ENCODE measurements around the gene ENTPD8. TPM values are rescaled to one million over a fixed set of nuclear protein-coding genes. Genes with fewer than 3 reads are reported as not detected.
A peak's percentile ranks its signal among the peaks of the same experiment; 100 is the strongest.

Gene ENTPD8
- total and polyA plus RNA-seq, 4 donors, result 0.08 to 0.45 (median 0.21) TPM

DNA sequence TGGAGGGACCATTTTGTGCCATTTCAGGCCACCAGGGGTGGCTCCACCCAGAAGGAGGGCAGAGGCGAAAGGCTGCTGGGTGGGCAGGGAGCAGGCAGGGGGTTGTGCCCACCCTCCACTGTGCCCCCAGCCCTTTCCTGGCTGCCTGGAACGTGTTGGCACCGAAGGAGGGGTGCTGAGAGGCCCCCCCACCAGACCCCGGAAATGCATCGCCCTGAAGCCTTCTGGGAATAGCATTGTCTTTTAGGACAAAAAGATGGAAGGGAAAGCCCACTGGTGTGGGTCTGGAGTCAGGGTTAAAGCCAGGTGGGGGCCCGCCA is 12.9 kb downstream of the ENTPD8 start:
- H3K27me3 ChIP-seq (ENCODE audit: control insufficient read depth in 3 of 3, insufficient read depth in 3 of 3, low read length in 2 of 3), result no peaks in the 10 kb centered on the region
- H3K4me1 ChIP-seq (ENCODE audit: control insufficient read depth in 5 of 5, insufficient read depth in 5 of 5, low read length in 5 of 5), result peaks cover 0 to 4% (median 0%) of the 10 kb centered on the region in 5 donors
- TF ChIP-seq, protein P1, sequence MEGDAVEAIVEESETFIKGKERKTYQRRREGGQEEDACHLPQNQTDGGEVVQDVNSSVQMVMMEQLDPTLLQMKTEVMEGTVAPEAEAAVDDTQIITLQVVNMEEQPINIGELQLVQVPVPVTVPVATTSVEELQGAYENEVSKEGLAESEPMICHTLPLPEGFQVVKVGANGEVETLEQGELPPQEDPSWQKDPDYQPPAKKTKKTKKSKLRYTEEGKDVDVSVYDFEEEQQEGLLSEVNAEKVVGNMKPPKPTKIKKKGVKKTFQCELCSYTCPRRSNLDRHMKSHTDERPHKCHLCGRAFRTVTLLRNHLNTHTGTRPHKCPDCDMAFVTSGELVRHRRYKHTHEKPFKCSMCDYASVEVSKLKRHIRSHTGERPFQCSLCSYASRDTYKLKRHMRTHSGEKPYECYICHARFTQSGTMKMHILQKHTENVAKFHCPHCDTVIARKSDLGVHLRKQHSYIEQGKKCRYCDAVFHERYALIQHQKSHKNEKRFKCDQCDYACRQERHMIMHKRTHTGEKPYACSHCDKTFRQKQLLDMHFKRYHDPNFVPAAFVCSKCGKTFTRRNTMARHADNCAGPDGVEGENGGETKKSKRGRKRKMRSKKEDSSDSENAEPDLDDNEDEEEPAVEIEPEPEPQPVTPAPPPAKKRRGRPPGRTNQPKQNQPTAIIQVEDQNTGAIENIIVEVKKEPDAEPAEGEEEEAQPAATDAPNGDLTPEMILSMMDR (IDR thresholded peaks at IDR 0.05; ENCODE audit: control extremely low read depth, extremely low read depth), result no peak
- no peaks in the 10 kb centered on the region for H3K36me3 ChIP-seq (ENCODE audit: control insufficient read depth in 4 of 4, insufficient read depth in 4 of 4, low read length in 4 of 4)
- H3K9ac ChIP-seq (ENCODE audit: insufficient read depth in 1 of 2, low read length in 2 of 2), result no peak overlapping the region
- no peaks in the 10 kb centered on the region for H3K9me3 ChIP-seq (ENCODE audit: control insufficient read depth in 4 of 4, insufficient read depth in 3 of 4, low read length in 3 of 4)
- H3K4me3 ChIP-seq, result no peak overlapping the region
- no peak overlapping the region for H3K27ac ChIP-seq (ENCODE audit: low read depth in 1 of 2, low read length in 1 of 2)
- WGBS, 2 donors, result 74 to 95% methylated on average over 6 of the region's 6 CpGs
- ATAC-seq (ENCODE audit: insufficient read depth, low FRiP score) (no peak), DNase-seq (no peak)

- 84 to 91% methylated on average over 27 of the region's 27 CpGs for WGBS, 2 donors
- H3K9me3 ChIP-seq (ENCODE audit: control insufficient read depth in 4 of 4, insufficient read depth in 3 of 4, low read length in 3 of 4), result no peaks in the 10 kb centered on the region
- DNase-seq, result no peak
- no peak overlapping the region for H3K4me3 ChIP-seq
- TF ChIP-seq, protein P1 (IDR thresholded peaks at IDR 0.05; ENCODE audit: control extremely low read depth, extremely low read depth), result no peak
- peaks cover 0 to 4% (median 0%) of the 10 kb centered on the region in 5 donors for H3K4me1 ChIP-seq (ENCODE audit: control insufficient read depth in 5 of 5, insufficient read depth in 5 of 5, low read length in 5 of 5)
- H3K9ac ChIP-seq (ENCODE audit: insufficient read depth in 1 of 2, low read length in 2 of 2), result no peak overlapping the region
- no peak for ATAC-seq (ENCODE audit: insufficient read depth, low FRiP score)
- no peaks in the 10 kb centered on the region for H3K27me3 ChIP-seq (ENCODE audit: control insufficient read depth in 3 of 3, insufficient read depth in 3 of 3, low read length in 2 of 3)
- no peaks in the 10 kb centered on the region for H3K36me3 ChIP-seq (ENCODE audit: control insufficient read depth in 4 of 4, insufficient read depth in 4 of 4, low read length in 4 of 4)
- no peak overlapping the region for H3K27ac ChIP-seq (ENCODE audit: low read depth in 1 of 2, low read length in 1 of 2)
These were observed 13.5 kb downstream of the ENTPD8 start for GRCh38 chr9:137427454-137428310.

DNA sequence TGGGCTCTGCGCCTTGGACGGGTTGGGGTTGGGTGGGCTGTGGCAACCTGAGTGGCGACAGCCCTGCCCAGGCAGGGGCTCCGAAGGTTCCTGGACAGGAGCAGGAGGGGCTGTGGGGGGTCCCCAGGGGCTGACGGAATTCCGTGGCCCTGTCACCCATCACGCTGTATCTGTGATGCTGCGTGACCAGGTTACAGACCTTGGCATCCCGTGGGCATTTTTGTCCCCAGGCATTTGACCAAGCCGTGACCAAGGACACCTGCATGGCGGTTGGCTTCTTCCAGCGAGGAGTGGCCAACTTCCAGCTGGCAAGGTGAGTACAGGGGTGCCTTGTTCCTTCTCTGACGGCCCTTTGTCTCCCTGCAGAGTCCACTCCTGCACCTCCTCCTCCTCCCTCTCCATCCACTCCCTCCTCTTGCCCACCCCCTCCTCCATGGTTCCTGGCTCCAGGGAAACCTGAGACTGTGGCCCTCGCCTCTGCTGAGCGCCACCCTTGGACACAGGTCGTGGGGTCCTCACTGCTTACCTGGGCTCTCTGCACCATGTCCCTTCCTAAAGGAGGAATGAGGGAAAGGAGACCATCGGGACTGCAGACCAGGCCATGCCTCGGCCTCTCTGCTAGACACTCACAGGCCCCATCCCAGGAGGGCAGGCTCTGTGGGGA is 15.0 kb downstream of the ENTPD8 start:
- H3K36me3 ChIP-seq (ENCODE audit: control insufficient read depth in 4 of 4, insufficient read depth in 4 of 4, low read length in 4 of 4), result no peaks in the 10 kb centered on the region
- ATAC-seq (ENCODE audit: insufficient read depth, low FRiP score) (no peak), DNase-seq (peak in 1 of 3 donors; percentile 9)
- H3K4me1 ChIP-seq (ENCODE audit: control insufficient read depth in 5 of 5, insufficient read depth in 5 of 5, low read length in 5 of 5), result peaks cover 0 to 16% (median 3%) of the 10 kb centered on the region in 5 donors
- no peaks in the 10 kb centered on the region for H3K27me3 ChIP-seq (ENCODE audit: control insufficient read depth in 3 of 3, insufficient read depth in 3 of 3, low read length in 2 of 3)
- no peak overlapping the region for H3K9ac ChIP-seq (ENCODE audit: insufficient read depth in 1 of 2, low read length in 2 of 2)
- no peaks in the 10 kb centered on the region for H3K9me3 ChIP-seq (ENCODE audit: control insufficient read depth in 4 of 4, insufficient read depth in 3 of 4, low read length in 3 of 4)
- WGBS, 2 donors, result 88 to 92% methylated on average over 18 of the region's 18 CpGs
- no peak overlapping the region for H3K27ac ChIP-seq (ENCODE audit: low read depth in 1 of 2, low read length in 1 of 2)
- H3K4me3 ChIP-seq, result no peak overlapping the region
- TF ChIP-seq, protein P1 (IDR thresholded peaks at IDR 0.05; ENCODE audit: control extremely low read depth, extremely low read depth), result no peak

All from lung (tissue), 12 donors.